Body of pancreas (tissue), 4 donors: ENCODE data around the gene SVIL.

Experiments
- CTCF ChIP-seq, 7 experiments: fragments of 450-650 bp in 4 of 7; fragments of 200-600 bp in 3 of 7; sonication (generic) in 3 of 7; IDR thresholded peaks; one replicate each; pipeline ENCODE4 v1.5.1; 2016 to 2019; ENCODE audit warnings: antibody characterized with exemption in 7 of 7
- POLR2A ChIP-seq, 3 donors: fragments of 450-650 bp; IDR thresholded peaks; one replicate each; pipeline ENCODE4 v1.6.1; 2016; ENCODE audit warnings: antibody characterized with exemption in 3 of 3, mild to moderate bottlenecking in 2 of 3

- TF ChIP-seq POLR2A (IDR thresholded peaks at IDR 0.05): no peak
- no peak for TF ChIP-seq CTCF (IDR thresholded peaks at IDR 0.05)
These were observed 74.8 kb downstream of the SVIL start for GRCh38 chr10:29559996-29560395.
